ENCODE results near the gene CES2.
"Not testable (repeated sequence)": the region's sequence is repeated elsewhere in the genome, so short reads cannot be mapped to it uniquely, and the experiment has no call there.

The CES2 gene

GRCh38 chr16:66919569-66920298 is 15.6 kb upstream of the CES2 start:
- ATAC-seq (no peak), DNase-seq (no peak)

DNA sequence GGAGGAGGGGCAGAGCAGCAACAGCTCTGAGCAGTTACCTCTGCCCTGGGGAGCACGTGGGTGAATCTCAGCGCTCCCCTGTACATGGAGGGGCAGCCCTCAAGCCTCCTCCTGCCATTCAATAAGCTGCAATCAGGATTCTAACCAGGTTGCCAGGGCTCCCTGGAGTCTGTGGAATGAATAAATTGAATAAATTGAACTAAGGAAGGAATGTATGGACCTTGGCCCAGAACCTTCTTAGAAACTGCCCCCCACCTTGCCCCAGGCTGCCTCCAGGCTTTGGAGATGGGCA is 15.1 kb upstream of the CES2 start:
- no peak for ATAC-seq
- DNase-seq: no peak

- ATAC-seq (no peak), DNase-seq (no peak)
Observed at GRCh38 chr16:66920924-66921680, 14.2 kb upstream of the CES2 start.

DNA sequence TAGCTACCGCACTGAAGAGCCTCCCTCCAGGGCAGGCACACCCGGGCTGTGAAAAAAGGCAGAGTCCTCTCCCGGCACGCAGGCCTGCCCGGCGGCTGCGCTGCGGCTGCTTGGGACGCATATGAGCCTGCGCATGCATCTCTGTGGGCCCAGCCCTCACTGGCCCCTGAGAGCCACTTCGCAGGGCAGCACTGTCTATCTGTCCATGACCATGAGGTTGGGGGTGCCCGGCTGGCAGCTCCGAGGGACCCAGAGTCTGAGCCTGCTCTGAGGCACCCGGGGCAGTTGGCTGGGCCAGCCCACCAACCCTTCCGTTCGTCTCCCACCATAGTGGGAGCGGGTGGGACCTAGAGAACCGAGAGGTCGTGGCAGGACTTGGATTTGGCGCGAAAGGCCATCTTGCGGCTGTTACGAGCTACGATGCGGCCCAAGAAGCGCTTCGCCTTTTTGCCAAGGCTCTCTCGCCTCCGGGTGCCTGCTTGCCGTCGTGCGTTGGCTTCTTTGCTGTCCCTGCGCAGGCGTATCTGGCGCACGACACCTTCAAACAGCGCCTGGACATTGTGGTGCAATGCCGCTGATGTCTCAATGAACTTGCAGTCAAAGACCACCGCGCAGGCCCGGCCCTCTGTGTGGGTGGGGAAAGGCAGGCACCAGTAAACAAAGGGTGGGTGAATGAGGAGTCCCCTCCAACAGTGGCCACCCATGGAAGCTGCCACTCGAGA is 13.4 kb upstream of the CES2 start:
- ATAC-seq (no peak), DNase-seq (no peak)

GRCh38 chr16:66923247-66923731 is 12.0 kb upstream of the CES2 start:
- no peak for ATAC-seq
- no peak for DNase-seq

GRCh38 chr16:66923866-66924265 is 11.4 kb upstream of the CES2 start:
- ATAC-seq (no peak), DNase-seq (no peak)

DNA sequence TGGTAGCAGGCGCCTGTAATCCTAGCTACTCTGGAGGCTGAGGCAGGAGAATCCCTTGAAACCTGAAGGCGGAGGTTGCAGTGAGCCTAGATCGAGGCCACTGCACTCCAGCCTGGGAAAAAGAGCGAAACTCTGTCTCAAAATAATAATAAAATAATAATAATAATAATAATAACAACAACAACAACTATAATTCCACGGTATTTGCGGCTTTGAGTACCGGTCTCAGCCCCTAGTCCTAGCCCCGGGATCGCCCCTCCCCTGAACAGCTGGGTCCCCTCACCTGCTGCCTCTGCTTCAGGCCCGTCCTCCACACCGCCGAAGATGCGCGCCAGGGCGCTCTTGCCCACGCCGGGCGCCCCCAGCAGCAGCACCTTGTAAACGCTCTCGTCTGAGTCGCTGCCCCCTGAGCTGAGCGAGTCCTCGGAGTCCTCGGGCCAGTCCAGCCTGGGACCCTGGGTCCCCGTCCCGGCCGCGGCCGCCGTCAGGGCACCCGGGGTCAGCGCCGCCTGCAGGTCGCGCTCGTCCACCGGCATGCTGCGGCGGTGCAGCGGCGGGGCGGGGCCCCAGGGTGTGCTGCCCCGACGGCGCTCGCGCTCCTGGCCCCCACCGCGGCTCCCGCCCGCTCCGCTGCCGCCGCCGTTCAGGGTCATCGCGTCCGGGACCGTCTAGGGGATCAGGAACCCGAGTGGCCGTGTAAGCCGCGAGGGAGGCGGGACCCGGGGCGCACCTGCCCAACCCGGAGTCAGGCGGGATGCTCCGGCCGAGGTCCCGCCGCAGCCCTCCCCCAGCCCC is 10.6 kb upstream of the CES2 start:
- ATAC-seq (peak; percentile 48), DNase-seq (peak; percentile 68)

- ATAC-seq (no peak), DNase-seq (no peak)
Observed at GRCh38 chr16:66925322-66925840, 9.9 kb upstream of the CES2 start, which contains the start of gene RRAD. Gene RRAD, minus strand, starts transcription at chr16:66925535. Its CDS starts 356 bp downstream, at chr16:66925179.

GRCh38 chr16:66926171-66926947 is 9.0 kb upstream of the CES2 start:
- ATAC-seq (no peak), DNase-seq (no peak)

- ATAC-seq (no peak), DNase-seq (no peak)
Observed at GRCh38 chr16:66926961-66927436, 8.3 kb upstream of the CES2 start.

GRCh38 chr16:66927918-66928649 is 7.2 kb upstream of the CES2 start:
- ATAC-seq (peak; percentile 29), DNase-seq (peak; percentile 25)

DNA sequence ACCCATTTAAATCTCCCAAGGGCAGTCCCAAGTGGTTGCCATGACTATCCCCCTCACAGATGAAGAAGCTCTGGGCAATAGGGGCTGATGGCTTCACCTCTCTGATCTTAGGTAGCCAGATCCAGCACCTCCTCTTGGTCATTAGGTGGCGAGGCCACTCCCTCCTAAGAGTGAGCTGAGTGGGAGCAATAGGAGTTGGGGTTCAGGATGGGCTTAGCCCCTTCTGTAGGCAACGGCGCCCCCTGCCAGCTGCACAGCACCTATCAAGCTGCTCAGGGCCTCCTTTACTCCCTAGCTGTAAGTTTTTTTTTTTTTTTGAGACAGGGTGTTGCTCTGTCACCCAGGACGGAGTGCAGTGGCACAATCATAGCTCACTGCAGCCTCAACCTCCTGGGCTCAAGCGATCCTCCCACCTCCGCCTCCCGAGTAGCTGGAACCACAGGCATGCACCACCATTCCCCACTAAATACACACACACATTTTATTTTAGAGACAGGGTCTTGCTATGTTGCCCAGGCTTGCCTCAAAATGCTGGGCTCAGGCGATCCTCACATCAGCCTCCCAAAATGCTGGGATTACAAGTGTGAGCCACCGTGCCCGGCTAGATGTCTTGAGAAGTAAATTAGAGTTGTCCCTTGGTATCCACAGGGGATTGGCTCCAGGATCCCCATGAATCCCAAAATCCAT is 6.5 kb upstream of the CES2 start:
- ATAC-seq: peak; percentile 42
- peak; percentile 72 for DNase-seq

DNA sequence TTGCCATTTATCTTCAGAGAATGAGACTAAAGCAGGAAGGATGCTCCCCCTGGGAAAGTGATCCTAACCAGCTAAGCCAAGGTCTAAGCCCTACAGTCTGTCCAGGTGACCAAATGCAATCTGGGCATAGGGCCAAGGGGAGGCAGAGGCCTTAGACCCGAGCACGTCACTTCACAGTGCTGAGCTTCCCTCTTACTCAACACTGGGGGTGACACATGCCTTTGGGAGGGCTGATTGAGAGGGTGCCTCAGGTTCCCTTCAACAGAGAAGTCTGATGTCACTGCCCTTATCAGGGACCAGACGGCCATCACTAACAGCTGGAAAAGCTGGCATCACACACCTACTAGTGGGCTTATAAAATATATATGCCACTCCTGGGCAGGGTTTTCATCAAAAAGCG is 5.1 kb upstream of the CES2 start:
- ATAC-seq: no peak
- no peak for DNase-seq

DNA sequence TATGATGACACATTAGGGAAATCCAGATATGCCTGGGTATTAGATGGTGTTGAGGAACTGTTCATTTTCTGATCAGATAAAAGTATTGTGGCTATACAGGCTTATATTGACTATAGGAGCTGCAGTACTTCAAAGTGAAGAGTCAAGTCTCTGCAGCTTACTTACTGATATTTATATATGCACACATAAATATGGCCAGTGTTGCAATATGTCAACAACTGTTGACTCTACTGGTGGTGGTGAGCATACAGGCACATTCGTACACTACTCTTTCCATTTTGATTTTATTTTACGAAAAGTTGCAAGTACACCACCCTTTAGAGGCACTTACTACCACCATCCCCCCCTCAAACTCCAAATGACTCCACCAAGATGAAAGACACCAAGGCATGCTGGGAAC is 3.7 kb upstream of the CES2 start:
- DNase-seq: no peak
- no peak for ATAC-seq

DNA sequence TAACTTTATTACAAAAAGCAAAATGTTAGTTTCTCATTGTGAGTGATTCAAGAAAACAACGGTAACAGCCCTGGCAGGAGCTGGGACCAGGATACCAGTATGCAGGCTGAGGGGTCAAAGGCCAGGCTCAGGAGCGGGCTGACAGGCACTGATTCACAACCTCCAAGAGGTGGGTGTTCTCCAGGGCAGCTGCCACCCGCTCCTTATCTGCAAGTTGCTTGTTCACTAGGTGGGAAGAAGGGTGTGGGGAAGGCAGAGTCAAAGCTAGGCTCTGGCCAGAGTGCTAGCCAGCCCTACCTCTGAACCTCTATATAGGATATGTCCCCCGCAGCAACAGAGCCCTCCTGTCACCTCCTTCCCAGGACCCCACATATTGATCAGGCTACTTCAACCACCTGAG is 3.2 kb upstream of the CES2 start:
- DNase-seq (no peak), ATAC-seq (no peak)

GRCh38 chr16:66933776-66934137 is 1.6 kb upstream of the CES2 start:
- peak; percentile 70 for ATAC-seq
- no peak for DNase-seq

GRCh38 chr16:66934138-66934838 is 1.0 kb upstream of the CES2 start, which contains the start of gene CIAO2B:
Gene CIAO2B, minus strand, starts transcription at chr16:66934402. Its CDS starts 38 bp downstream, at chr16:66934364.
- ATAC-seq (peak; percentile 79), DNase-seq (peak; percentile 94)

DNA sequence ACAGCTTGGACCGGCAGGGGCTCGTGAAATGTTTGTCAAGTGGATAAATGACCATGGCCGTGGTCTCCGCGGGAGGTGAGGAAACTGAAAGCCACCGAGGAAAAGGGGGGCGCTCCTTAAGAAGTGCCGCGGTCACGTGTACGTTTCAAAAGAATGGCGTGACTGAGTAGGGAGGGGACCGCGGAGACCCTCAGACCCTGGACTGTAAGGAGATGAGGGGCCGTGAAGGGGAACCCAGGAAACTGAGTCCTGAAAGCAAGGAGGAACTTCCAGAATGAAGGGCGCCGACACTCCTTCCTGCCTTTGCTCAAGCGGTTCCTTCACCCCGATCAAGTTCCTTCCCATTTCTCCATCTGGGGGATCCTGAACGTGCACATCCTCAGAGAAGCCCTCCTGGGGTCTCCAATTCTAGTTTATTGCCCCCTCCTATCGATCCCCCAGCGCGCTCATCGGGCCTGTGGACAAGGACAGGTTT is 440 bp upstream of the CES2 start:
- ATAC-seq, DNase-seq: not testable (repeated sequence)

- ATAC-seq (no peak), DNase-seq (no peak)
Observed at GRCh38 chr16:66936462-66936861, 1.1 kb downstream of the CES2 start.
